Measurements from ENCODE around the gene SPATA21. TPM values are rescaled to one million over a fixed set of nuclear protein-coding genes. Genes with fewer than 3 reads are reported as not detected.

SPATA21 gene
- polyA plus RNA-seq, 3 donors, result 0.04 to 0.37 (median 0.30) TPM

DNA sequence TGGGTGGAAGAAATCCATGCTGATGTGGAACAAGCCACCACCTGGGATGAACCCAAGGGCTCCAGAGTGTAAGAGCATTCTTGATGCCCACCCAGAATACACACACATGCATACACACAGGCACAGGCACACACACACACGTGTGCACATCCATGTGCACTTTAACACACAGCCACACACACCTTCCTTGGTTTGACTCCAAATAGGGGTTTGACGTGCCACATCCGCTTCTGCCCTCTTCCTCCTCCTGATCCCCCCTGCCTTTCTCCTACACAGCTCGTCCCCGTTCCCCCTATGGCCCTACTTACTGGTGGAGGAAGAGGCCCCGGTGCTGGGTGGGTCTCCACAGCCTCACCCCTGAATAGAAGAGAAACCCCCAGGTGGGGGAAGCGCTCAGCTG lies 16.0 kb downstream of the SPATA21 start:
- no peak for DNase-seq

DNA sequence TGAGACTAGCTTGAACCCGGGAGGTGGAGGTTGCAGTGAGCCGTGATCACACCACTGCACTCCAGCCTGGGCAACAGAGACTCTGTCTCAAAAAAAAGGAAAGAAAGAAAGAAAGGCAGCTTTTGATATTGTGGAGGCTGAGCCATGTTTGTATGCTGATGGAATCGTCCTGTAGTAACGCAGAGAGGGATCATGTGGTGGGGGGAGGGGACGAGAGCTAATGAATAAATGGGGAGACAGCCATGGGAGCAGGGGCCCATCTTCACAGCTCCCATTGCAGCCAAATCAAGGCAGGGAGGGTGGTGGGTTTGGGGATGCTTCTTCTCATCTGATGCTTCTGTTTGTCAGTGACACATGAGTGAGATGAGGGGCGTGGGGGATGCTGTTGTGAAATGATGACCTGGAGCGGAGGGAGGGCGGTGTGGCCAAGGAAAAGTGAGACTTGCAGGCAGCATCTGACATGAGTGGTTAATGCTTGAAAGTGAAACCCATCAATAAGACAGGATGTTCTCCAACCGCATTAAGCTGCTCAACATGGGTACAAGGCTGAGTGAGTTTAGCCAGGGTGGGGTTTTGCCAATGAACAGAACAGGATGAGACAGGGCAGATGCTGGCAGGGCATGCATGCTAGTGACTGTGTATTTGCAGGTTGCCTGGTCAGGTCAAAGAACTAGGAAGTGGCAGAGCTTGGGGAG lies 16.7 kb downstream of the SPATA21 start:
- peak; percentile 4 for DNase-seq

DNA sequence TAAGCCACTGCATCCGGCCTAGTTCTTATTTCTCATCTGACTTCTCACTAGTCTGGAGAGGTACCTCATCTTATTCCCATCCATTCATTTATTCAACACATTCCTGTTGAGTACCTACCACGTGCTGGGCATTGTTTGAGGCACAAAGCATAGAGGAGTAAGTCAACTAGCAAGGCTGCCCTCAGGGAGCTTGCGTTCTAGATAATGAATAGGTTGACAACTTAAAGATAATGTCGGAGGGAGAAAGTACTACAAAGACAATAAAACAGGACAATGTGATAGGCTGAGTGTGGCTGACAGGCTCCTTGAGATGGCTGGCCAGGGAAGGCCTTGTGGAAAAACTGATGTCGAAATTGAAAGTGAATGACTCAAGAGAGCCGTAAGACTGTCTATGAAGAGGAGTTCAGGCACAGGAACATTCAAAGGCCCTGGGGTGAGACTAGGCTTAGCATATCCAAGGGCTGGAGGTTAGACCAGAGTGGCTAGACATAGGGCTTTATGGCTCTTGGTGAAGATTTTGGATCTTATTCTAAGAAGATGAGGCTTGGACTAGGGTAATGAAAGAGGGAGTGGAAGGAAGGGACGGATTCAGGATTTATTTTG lies 18.3 kb downstream of the SPATA21 start:
- DNase-seq, result no peak

DNA sequence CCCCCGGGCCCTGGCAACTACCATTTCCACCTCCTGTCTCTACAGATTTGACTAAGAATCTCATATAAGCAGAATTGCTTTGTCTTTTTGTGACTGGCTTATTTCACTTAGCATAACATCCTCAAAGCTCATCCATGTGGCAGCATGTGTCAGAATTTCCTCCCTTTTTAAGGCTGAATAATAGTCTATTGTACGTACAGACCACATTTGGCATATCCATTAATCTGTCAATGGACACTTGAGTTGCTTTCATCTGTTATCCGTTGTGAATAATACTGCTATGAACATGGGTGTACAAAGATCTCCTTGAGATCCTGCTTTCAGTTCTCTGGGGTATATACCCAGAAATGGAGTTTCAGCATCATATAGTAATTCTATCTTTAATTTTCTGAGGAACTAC lies 24.0 kb downstream of the SPATA21 start:
- no peak for DNase-seq

DNA sequence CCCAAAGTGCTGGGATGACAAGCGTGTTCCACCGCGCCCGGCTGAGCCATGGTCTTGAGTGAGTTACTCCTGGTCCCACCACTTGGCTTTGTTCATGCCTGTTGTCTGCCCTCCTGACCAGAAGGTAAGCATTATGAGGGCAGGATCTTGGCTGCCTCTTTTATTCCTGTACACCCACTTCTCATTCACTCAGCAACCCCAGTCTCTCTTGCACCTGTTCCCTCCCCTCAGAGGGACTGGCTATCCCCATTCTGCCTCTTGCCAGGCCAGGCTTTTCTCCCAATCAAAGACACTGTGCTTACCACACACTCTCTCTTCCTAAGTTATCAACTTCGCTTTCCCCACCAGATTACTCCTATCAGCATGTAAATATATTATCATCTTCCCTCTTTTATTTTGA lies 26.4 kb downstream of the SPATA21 start:
- no peak for DNase-seq

DNA sequence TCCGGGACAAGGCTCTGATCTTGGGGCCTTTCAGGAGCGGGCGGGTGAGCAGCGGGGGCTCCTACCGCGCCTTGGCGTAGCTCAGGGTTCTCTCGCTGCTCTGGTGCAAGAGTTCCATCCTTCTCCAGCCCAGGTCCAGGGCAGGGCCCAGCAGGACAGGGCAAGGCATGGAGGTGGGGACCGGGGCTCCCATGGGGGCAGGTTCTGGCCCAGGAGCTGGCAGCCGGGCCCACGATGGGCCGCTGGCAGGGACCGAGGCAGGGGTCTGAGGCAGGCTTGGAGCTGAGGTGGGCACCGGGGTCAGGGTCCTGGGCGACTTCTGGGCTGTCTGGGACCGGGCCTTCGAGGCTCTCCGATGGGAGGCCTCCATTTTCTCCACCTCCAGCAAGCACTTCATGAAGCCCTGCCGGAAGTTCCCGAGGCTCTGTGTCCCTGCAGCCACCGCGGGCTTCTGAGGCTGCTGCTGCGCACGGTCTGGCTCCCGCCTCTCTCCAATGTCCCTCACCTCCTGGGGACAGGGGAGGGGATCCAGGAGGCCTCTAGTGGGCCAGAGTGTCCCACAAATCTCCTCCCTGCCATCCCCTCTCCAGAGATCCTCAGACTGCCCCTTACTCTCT lies 27.6 kb downstream of the SPATA21 start:
- DNase-seq, result no peak

DNA sequence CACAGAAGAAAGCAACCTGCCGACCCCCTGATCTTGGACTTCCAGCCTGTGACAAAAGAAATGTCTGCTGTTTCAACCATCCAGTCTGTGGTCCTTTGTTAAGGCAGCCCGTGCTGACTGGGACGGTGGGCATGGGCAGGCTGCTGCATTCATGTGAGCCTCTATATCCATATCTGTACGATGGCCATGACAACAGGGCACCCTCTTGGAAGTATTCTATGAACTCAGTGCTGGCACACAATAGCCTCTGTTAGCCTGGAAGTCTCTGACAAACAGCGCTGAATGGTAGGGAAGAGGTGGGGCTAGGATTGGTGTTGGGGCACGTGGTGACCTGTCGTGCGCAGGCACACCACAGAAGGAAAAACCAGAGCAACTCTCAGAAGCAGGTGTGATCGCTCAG lies 30.4 kb downstream of the SPATA21 start:
- DNase-seq, result no peak

DNA sequence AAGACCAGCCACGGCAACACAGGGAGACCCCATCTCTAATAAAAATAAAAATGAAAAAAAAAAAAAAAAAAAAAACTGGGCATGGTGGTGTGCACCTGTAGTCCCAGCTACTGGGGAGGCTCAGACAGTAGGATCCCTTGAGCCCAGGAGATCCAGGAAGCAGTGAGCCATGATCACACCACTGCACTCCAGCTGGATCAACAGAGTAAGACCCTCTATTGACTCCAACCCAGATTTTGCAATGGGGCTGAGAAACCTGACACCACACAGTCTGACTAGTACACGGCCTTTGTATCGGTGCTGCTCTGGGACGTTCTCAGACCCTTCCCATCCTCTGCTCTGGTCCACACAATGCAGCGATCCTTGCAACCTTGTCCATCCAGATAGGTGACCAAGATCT lies 31.8 kb downstream of the SPATA21 start:
- DNase-seq, result no peak

DNA sequence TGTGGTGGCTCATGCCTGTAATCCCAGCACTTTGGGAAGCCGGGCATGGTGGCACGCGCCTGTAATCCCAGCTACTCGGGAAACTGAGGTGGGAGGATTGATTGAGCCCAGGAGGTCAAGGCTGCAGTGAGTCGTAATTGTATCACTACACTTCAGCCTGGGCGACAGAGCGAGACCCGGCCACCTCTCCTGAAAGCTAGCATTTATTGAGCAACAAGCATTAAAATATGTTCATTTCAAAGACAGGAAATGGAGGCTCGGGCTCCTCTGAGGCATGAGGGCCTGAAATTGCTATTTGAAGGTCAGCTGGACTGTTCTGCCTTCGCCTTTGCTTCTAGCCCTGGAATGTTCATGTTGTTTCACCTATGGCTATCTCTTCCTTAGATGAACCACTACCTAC lies 34.5 kb downstream of the SPATA21 start:
- DNase-seq, result no peak

DNA sequence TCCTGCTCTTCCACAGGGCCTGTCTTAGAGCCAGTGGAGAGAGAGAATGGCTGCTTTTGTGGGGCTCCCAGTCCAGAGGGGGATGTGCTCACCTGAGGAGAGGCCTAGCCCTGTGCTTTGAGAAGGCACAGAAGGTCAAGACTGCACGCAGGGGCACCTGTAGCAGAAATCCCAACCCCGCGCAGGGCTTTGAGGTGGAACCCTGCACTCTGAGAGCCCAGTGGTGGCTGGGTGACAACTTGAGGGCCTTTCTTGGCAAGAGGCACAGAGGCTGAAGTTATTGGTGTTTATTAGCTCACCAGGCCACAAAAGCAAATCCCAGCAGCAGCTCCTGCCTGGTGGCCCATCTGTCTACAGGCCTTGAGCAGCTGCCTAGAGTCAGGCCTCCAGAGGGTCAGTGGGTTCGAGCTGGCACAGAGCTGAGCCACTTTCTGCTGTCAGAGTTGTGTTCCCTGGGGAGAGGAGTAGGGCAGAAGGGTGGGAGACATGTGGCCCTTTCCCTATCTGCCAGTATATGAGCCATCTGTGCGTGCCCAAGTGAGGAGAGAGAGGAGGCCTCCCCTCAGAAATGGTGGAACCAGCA lies 38.8 kb downstream of the SPATA21 start:
- no peak for DNase-seq

DNA sequence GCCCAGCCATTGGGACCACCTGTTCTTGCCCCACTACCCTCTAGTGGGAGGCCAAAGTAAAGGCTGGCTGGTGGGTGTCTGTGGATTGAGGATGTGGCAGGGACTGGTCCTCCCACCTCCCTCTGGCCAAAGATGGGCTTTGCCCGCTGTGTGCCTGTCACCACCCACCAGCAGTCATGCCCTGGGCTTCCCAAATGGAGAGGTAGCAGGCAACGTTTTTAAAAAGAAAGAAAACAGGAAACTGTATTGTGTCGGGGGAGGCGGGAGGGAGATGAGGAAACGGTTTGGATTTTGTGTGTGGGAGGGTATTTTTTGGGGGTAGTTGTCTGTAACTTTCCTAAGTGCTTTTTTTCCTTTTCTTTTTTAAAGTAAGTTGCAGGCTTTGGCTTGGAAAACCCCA lies 40.1 kb downstream of the SPATA21 start:
- no peak for DNase-seq

DNA sequence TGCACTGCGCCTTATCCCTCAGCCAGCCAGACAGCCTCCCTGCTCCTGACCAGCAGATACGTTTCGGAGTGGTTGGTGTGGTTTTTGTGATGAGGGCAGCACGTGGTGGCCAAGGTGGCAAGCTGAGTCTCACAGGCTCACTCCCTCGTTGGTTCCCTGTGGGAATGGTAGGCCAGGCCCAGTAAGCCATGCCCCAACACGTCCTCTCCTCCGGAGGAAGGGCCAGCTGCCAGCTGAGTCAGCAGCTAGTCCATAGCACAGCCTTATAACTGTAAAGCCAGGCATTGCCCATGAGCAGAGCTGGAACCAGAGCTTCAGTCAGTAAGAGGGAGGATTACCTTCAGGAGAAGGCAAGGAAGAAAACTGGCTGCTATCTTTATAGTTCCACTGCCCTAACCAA lies 40.6 kb downstream of the SPATA21 start:
- no peak for DNase-seq

DNA sequence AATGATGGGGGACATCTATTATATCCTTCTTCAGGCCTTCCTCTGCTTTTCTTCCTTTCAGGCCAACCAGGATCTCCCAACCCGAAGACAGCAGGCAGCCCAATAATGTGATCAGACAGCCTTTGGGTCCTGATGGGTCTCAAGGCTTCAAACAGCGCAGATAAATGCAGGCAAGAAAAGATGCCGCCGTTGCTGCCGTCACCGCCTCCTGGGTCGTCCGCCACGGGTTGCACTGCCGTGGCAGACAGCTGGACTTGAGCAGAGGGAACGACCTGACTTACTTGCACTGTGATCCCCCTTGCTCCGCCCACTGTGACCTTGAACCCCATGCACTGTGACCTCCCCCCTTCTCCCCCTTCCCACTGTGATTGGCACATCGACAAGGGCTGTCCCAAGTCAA lies 42.2 kb downstream of the SPATA21 start:
- no peak for DNase-seq

DNA sequence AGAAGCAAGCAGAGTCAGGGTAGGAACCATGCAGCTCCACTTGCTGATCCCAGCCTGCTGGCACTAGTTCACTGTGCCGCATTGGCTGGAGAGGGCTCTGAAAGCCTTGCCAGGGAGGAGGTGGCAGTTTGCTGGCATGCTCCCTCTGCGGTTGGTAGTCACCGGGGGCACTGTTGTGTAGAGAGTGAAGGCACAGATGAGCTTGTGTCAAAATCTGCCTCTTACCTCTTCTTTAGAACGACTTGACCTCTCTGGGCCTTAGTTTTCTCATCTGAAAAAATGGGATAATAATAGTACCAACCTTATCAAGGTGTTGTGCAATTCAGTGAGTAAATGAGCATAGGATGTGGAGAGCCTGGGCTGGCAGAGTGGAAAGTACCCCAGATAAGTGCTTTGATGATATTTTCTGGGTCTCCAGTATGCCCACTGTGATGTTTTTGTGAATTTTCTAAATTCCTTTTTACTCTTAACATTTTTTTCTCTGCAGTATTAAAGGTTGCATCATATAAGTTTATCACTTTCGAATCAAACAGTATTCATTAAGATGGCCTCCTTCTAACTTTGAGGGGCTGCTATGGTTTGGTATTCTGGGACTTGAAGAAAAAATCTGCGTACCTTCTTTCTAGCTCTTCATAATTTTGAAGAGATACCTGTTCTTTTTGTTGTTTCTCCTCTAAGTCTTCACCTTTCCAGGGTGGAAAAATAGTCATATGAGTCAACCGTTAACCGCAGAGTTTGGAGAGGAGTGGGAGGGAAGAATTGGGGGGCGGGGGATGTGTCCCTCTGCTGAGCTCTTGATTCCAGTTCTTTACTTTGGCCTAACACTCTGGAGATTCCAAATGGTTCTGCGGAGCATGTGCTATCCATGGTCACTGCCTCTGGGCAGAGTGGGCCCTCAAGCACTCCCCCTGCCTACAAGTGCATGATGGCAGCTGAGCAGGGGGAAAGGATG lies 43.4 kb downstream of the SPATA21 start:
- no peak for DNase-seq

DNA sequence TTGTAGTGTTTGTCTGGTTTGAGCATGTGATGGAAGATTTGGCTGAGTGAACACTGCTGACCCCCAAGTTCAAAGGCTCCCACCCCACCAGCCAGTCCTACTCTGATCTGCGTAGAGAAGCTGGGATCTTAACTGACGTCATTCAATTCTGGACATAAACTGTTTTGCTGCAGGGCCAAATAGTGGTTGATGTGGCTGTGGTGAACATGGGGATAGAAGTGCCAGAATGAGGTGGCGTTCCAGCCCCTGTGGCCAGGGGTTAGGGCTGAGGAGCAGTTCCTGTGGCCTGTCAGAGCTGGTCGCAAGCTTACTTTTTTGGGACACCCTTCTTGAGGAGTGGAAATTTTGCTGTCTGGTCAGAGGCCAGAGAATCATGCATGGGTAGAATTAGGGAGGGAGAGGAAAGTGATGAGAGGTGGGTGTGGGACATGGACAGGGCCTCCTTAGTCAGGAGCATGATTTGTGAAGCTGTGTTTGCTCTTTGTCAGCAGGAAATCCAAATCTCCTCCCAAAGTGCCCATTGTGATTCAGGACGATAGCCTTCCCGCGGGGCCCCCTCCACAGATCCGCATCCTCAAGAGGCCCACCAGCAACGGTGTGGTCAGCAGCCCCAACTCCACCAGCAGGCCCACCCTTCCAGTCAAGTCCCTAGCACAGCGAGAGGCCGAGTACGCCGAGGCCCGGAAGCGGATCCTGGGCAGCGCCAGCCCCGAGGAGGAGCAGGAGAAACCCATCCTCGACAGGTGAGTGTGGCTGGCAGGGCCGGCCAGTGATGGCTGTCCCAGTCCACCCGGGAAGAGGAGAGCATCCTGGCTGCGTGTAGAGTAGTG lies 44.3 kb downstream of the SPATA21 start:
- DNase-seq, result no peak

DNA sequence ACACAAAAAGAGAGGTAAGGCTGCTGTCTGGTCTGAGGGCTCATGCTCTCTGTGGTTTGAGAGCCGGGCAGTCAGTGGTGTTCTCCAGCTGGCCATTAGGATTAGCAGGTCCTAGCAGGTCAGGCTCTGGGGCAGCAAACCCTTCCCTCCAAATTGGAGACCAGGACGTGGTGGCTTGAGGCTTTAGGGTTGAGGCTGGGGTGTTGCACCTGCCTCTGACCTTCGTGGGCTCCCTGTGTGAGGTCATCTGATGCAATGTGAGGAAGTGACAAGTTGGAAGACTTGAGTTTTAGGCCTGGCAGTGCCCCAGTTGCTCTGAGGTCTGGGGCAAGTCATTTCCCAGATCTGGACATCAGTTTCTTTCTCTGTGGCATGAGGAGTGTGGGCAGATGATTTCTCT lies 45.8 kb downstream of the SPATA21 start:
- DNase-seq, result no peak

DNA sequence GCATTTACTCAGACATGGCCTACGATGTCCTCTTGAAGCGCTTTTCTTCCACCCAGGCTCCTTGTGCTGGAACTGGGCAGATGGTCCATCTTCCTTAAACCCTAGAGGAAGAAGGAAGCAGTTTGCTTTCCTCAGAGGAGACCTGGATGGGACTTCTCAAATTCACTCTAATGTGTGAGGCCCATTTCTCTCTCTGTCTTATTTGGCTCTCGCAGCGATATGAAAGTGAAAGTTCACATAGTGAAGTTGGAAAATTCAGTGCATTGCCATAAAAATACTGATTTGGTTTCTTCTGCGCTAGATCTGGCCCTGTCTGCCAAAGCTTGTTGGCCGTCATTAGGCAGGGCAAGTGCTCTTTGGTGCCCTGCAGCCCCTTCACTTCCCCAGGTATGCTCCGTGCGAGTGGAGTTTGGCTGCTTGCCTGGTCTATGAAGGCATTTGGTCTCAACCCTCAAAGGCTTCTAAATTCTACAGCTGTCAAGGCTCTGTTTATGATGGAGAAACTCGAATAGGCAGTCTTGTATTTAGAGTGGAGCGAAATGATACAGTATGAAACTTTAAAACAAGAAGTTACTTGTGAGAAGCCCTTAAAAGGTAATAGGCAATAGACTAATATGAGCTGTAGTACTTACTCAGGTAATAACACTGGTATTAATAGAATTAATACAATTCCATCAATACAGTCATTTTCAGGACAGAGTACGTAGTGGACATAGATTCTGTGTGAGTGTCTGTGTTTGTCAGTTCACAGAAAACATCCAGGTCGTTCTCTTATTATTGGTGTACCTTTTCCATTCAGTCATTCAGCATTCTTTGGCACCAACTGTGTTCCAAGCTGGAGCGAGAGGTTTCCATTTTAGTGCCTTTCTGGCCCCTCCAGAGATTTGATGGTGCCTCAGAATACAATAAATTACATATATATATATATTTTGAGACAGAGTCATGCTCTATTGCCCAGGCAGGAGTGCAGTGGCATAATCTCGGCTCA lies 49.7 kb downstream of the SPATA21 start:
- DNase-seq, result no peak

DNA sequence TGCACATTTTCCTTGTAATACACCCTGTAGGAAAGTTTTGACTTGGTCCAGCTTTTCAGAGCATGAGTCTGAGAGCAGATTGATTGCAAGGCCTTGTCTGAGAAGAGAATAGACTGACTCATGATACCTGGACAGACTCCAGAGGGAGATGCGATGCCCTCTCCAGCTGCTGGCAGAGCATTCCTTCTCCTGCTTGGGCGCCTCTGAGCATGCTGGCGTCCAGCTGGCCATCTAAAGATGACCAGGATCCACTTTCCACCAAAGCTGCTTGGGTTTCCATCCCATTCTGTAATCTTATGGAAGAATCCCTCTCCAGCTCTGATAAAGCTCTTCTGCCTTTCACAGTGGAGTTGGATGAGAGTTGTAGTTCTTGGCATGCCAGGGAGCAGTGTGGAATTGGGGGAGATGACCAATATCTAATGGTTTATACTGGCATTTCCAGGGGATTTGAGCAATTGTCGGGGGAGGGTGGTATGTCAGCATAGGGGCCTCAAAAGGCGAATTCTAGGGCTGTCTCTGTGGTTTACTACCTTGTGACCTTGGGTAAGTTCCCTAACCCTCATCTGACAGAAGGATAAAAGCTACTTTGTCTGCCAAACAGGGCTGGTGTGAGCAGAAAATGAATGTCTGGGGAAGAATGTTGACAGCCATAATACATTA lies 50.6 kb downstream of the SPATA21 start:
- DNase-seq, result no peak
